Neural cell (in vitro differentiated cells): Measurements from ENCODE around the gene MECR.

Source experiments
- EZH2 ChIP-seq: fragments of 200-600, 300-800 bp; shearing (Covaris generic), sonication (generic); IDR thresholded peaks from 2 replicates; pipeline ENCODE4 v1.6.1; 2014; ENCODE audit warnings: antibody characterized with exemption, low read length, borderline replicate concordance, mild to moderate bottlenecking; ENCODE audit not compliant: insufficient read depth, poor library complexity, severe bottlenecking
- REST ChIP-seq: IDR thresholded peaks from 2 replicates; pipeline ENCODE4 v1.6.1; 2012; ENCODE audit warnings: borderline replicate concordance
- SMC3 ChIP-seq: fragments of 450-650 bp; conservative IDR thresholded peaks from 2 replicates; pipeline ENCODE4 v1.6.1; 2014; ENCODE audit warnings: antibody characterized with exemption, mild to moderate bottlenecking, moderate library complexity; ENCODE audit not compliant: poor library complexity
- TAF1 ChIP-seq: IDR thresholded peaks from 2 replicates; pipeline ENCODE4 v1.6.1; 2012; ENCODE audit warnings: low read depth
- TF ChIP-seq, protein P1 (sequence below): fragments of 450-650 bp; IDR thresholded peaks from 2 replicates; pipeline ENCODE4 v1.5.1; 2014; ENCODE audit warnings: antibody characterized with exemption, mild to moderate bottlenecking, moderate library complexity; ENCODE audit not compliant: poor library complexity, severe bottlenecking

DNA sequence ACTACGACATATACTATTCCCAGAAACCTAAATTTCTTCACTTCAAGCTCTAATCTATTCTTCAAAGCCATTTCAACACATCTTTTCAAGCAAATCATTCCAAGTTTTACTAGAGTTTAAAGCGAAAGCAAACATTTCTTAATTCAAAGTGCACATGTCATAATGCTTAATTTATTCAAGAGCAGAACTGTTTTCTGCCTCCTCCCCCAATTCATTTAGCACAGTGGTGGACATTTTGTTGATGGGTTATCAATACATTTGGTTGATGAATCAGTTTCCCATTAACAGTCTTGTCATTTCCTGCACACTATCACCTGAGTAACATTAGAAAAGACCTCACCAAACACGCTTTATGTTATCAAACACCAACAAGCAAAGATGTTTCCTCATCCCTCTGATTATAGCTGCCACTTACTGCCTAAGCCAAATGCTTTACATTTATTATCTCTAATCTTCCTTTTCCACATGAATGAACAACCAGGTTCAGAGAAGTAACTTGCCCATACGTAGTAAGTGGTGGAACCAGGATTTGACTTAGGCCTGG is 51.0 kb downstream of the MECR start:
- no peak for TF ChIP-seq EZH2
- TF ChIP-seq, protein P1, sequence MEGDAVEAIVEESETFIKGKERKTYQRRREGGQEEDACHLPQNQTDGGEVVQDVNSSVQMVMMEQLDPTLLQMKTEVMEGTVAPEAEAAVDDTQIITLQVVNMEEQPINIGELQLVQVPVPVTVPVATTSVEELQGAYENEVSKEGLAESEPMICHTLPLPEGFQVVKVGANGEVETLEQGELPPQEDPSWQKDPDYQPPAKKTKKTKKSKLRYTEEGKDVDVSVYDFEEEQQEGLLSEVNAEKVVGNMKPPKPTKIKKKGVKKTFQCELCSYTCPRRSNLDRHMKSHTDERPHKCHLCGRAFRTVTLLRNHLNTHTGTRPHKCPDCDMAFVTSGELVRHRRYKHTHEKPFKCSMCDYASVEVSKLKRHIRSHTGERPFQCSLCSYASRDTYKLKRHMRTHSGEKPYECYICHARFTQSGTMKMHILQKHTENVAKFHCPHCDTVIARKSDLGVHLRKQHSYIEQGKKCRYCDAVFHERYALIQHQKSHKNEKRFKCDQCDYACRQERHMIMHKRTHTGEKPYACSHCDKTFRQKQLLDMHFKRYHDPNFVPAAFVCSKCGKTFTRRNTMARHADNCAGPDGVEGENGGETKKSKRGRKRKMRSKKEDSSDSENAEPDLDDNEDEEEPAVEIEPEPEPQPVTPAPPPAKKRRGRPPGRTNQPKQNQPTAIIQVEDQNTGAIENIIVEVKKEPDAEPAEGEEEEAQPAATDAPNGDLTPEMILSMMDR: no peak
- TF ChIP-seq REST: no peak
- no peak for TF ChIP-seq SMC3
- TF ChIP-seq TAF1: no peak
